H1 (cell line): ENCODE data around the gene ELOVL6.
"Not testable (repeated sequence)": the region's sequence is repeated elsewhere in the genome, so short reads cannot be mapped to it uniquely, and the experiment has no call there.

Experiments
- CEBPB ChIP-seq: IDR thresholded peaks from 2 replicates; pipeline ENCODE4 v1.6.1; 2012; ENCODE audit warnings: low read depth, low read length
- GABPA ChIP-seq: IDR thresholded peaks from 2 replicates; pipeline ENCODE4 v1.6.1; 2011; ENCODE audit warnings: mild to moderate bottlenecking, low read length, moderate library complexity, borderline replicate concordance; ENCODE audit not compliant: insufficient read depth
- POLR2AphosphoS5 ChIP-seq: IDR thresholded peaks from 2 replicates; pipeline ENCODE4 v1.6.1; 2011; ENCODE audit warnings: low read depth, low read length
- TF ChIP-seq, protein P1 (sequence below), 3 experiments: IDR thresholded peaks; 1 replicate in 2 of 3; 2 replicates in 1 of 3; pipeline versions ENCODE4 v1.5.1 to v1.6.1; 2011; ENCODE audit warnings: low read length in 3 of 3, mild to moderate bottlenecking in 3 of 3, inconsistent platforms in 2 of 3, low read depth in 1 of 3, moderate library complexity in 1 of 3; ENCODE audit not compliant: insufficient read depth in 1 of 3; ENCODE audit errors: control extremely low read depth in 1 of 3

DNA sequence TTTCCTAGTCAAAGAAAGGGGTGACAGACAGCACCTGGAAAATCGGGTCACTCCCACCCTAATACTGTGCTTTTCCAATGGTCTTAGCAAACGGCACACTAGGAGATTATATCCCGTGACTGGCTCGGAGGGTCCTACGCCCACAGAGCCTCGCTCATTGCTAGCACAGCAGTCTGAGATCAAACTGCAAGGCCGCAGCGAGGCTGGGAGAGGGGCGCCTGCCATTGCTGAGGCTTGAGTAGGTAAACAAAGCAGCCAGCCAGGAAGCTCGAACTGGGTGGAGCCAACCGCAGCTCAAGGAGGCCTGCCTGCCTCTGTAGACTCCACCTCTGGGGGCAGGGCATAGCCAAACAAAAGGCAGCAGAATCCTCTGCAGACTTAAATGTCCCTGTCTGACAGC lies 121.6 kb downstream of the ELOVL6 start:
- TF ChIP-seq, protein P1, sequence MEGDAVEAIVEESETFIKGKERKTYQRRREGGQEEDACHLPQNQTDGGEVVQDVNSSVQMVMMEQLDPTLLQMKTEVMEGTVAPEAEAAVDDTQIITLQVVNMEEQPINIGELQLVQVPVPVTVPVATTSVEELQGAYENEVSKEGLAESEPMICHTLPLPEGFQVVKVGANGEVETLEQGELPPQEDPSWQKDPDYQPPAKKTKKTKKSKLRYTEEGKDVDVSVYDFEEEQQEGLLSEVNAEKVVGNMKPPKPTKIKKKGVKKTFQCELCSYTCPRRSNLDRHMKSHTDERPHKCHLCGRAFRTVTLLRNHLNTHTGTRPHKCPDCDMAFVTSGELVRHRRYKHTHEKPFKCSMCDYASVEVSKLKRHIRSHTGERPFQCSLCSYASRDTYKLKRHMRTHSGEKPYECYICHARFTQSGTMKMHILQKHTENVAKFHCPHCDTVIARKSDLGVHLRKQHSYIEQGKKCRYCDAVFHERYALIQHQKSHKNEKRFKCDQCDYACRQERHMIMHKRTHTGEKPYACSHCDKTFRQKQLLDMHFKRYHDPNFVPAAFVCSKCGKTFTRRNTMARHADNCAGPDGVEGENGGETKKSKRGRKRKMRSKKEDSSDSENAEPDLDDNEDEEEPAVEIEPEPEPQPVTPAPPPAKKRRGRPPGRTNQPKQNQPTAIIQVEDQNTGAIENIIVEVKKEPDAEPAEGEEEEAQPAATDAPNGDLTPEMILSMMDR (IDR thresholded peaks at IDR 0.05; ENCODE audit: control extremely low read depth in 1 of 3, insufficient read depth in 1 of 3, low read depth in 1 of 3, low read length in 3 of 3): not testable (repeated sequence)
- not testable (repeated sequence) for TF ChIP-seq POLR2AphosphoS5, GABPA, CEBPB
